Neural progenitor cell (in vitro differentiated cells): ENCODE results near the gene ZNF827. TPM values are rescaled to one million over a fixed set of nuclear protein-coding genes. Genes with fewer than 3 reads are reported as not detected.

Experiments used
- DNase-seq: peaks from one replicate; pipeline ENCODE4 v3.0.0-alpha.2; 2016; ENCODE audit warnings: low spot score
- H2AFZ ChIP-seq: fragments of 200-600 bp; sonication (generic); replicated peaks from 2 replicates; pipeline ENCODE4 v1.6.1; 2016; ENCODE audit warnings: antibody characterized with exemption
- H3F3A ChIP-seq: fragments of 200-600 bp; sonication (generic); 2 replicates; pipeline ENCODE4 v1.6.1; 2016; ENCODE audit warnings: antibody characterized with exemption, low read depth
- H3K27ac ChIP-seq: fragments of 200-600 bp; sonication (generic); 2 replicates; pipeline ENCODE4 v1.5.1; 2016; ENCODE audit warnings: mild to moderate bottlenecking
- H3K27me3 ChIP-seq: fragments of 200-600 bp; sonication (generic); 2 replicates; pipeline ENCODE4 v1.6.1; 2016; ENCODE audit warnings: mild to moderate bottlenecking, moderate library complexity
- H3K36me3 ChIP-seq: fragments of 200-600 bp; sonication (generic); 2 replicates; pipeline ENCODE4 v1.5.1; 2016
- H3K4me1 ChIP-seq: fragments of 200-600 bp; sonication (generic); 2 replicates; pipeline ENCODE4 v1.6.1; 2016; ENCODE audit warnings: mixed run types
- H3K4me2 ChIP-seq: fragments of 200-600 bp; sonication (generic); 2 replicates; pipeline ENCODE4 v1.6.1; 2016
- H3K4me3 ChIP-seq: fragments of 200-600 bp; sonication (generic); 2 replicates; pipeline ENCODE4 v1.5.1; 2016
- H3K79me2 ChIP-seq: fragments of 200-600 bp; sonication (generic); 2 replicates; pipeline ENCODE4 v1.6.1; 2016; ENCODE audit warnings: low read depth
- H3K9ac ChIP-seq: fragments of 200-600 bp; sonication (generic); 2 replicates; pipeline ENCODE4 v1.6.1; 2016
- H3K9me3 ChIP-seq: fragments of 200-600 bp; sonication (generic); 2 replicates; pipeline ENCODE4 v1.5.1; 2016; ENCODE audit warnings: low read depth
- H4K20me1 ChIP-seq: fragments of 200-600 bp; sonication (generic); 2 replicates; pipeline ENCODE4 v1.6.1; 2016; ENCODE audit warnings: low read depth
- H3K27ac Mint-ChIP-seq: 3 replicates; pipeline ENCODE4 v1.8.0; 2021; ENCODE audit warnings: mixed read lengths
- H3K27me3 Mint-ChIP-seq: 2 replicates; pipeline ENCODE4 v1.8.0; 2022; ENCODE audit warnings: low read depth, mild to moderate bottlenecking, inconsistent platforms, moderate library complexity, mixed read lengths; ENCODE audit not compliant: insufficient read depth
- H3K36me3 Mint-ChIP-seq: 3 replicates; pipeline ENCODE4 v1.8.0; 2021; ENCODE audit warnings: mixed read lengths
- H3K4me1 Mint-ChIP-seq: 3 replicates; pipeline ENCODE4 v1.8.0; 2021; ENCODE audit warnings: mixed read lengths
- H3K4me3 Mint-ChIP-seq: 3 replicates; pipeline ENCODE4 v1.8.0; 2021; ENCODE audit warnings: mild to moderate bottlenecking, moderate library complexity, mixed read lengths
- H3K9me3 Mint-ChIP-seq: 3 replicates; pipeline ENCODE4 v1.8.0; 2020; ENCODE audit warnings: mixed read lengths
- CTCF ChIP-seq: fragments of 200-600 bp; sonication (generic); IDR thresholded peaks from 2 replicates; pipeline ENCODE4 v1.5.1; 2017; ENCODE audit warnings: antibody characterized with exemption, mild to moderate bottlenecking
- EZH2 ChIP-seq: fragments of 200-600 bp; sonication (generic); IDR thresholded peaks from 2 replicates; pipeline ENCODE4 v1.6.1; 2017; ENCODE audit warnings: antibody characterized with exemption, mild to moderate bottlenecking, moderate library complexity
- EZH2phosphoT487 ChIP-seq: fragments of 200-600 bp; sonication (generic); IDR thresholded peaks from 2 replicates; pipeline ENCODE4 v1.6.1; 2017; ENCODE audit warnings: antibody characterized with exemption
- total RNA-seq: library from RNA; depleted of rRNA; stranded (reverse); fragments of >200 nt; gene quantifications from 2 replicates; pipeline ENCODE4 v1.2.3, GENCODE V29; 2015; ENCODE audit warnings: low replicate concordance

Gene ZNF827
- total RNA-seq, 1 donor from 2014 or later = 7.7 TPM

- H3K4me3 Mint-ChIP-seq = no peak overlapping the region
Observed at GRCh38 chr4:145881576-145881975, 57.0 kb downstream of the ZNF827 start.

GRCh38 chr4:145880355-145880960 is 58.2 kb downstream of the ZNF827 start:
- no peak overlapping the region for H2AFZ ChIP-seq
- peaks cover 40% of the 10 kb centered on the region for H3K36me3 Mint-ChIP-seq
- H3F3A ChIP-seq = no peaks in the 10 kb centered on the region
- peaks cover 31% of the 10 kb centered on the region for H3K4me1 Mint-ChIP-seq
- no peaks in the 10 kb centered on the region for H3K27me3 ChIP-seq
- DNase-seq = no peak
- TF ChIP-seq EZH2phosphoT487 (no peak), CTCF (no peak), EZH2 (no peak)
- no peaks in the 10 kb centered on the region for H3K9me3 Mint-ChIP-seq
- H3K4me1 ChIP-seq = no peaks in the 10 kb centered on the region
- H3K36me3 ChIP-seq = no peaks in the 10 kb centered on the region
- no peaks in the 10 kb centered on the region for H4K20me1 ChIP-seq
- H3K9me3 ChIP-seq = no peaks in the 10 kb centered on the region
- no peak overlapping the region for H3K4me2 ChIP-seq
- no peak overlapping the region for H3K4me3 Mint-ChIP-seq
- H3K27ac ChIP-seq = no peak overlapping the region
- peaks cover 4% of the 10 kb centered on the region for H3K79me2 ChIP-seq
- peaks cover 3% of the 10 kb centered on the region for H3K27me3 Mint-ChIP-seq
- H3K27ac Mint-ChIP-seq = no peak overlapping the region
- H3K4me3 ChIP-seq = no peak overlapping the region
- H3K9ac ChIP-seq = no peak overlapping the region

More at GRCh38 chr4:145881576-145881975, 57.0 kb downstream of the ZNF827 start:
- peaks cover 46% of the 10 kb centered on the region for H3K36me3 Mint-ChIP-seq
- Histone ChIP-seq H3K27me3 (no peaks in the 10 kb centered on the region), H3K27ac (no peak overlapping the region), H3K79me2 (peaks cover 4% of the 10 kb centered on the region), H4K20me1 (no peaks in the 10 kb centered on the region), H3K4me1 (no peaks in the 10 kb centered on the region), H3K4me2 (no peak overlapping the region), H2AFZ (no peak overlapping the region), H3F3A (no peaks in the 10 kb centered on the region), H3K9me3 (no peaks in the 10 kb centered on the region), H3K9ac (no peak overlapping the region), H3K4me3 (no peak overlapping the region), H3K36me3 (no peaks in the 10 kb centered on the region)
- TF ChIP-seq EZH2phosphoT487 (no peak), CTCF (no peak), EZH2 (no peak)
- no peaks in the 10 kb centered on the region for H3K9me3 Mint-ChIP-seq
- peaks cover 31% of the 10 kb centered on the region for H3K4me1 Mint-ChIP-seq
- H3K27ac Mint-ChIP-seq = peak overlapping the region; percentile 19
- no peak for DNase-seq
- H3K27me3 Mint-ChIP-seq = peaks cover 3% of the 10 kb centered on the region

- DNase-seq = no peak
- H4K20me1 ChIP-seq = no peaks in the 10 kb centered on the region
- H3K9ac ChIP-seq = no peak overlapping the region
- peaks cover 35% of the 10 kb centered on the region for H3K36me3 Mint-ChIP-seq
- no peaks in the 10 kb centered on the region for H3K27me3 ChIP-seq
- peaks cover 3% of the 10 kb centered on the region for H3K27me3 Mint-ChIP-seq
- peaks cover 4% of the 10 kb centered on the region for H3K79me2 ChIP-seq
- no peaks in the 10 kb centered on the region for H3K36me3 ChIP-seq
- H3K4me2 ChIP-seq = no peak overlapping the region
- no peaks in the 10 kb centered on the region for H3K9me3 ChIP-seq
- TF ChIP-seq EZH2phosphoT487 (no peak), CTCF (no peak), EZH2 (no peak)
- H3F3A ChIP-seq = no peaks in the 10 kb centered on the region
- no peak overlapping the region for H2AFZ ChIP-seq
- no peak overlapping the region for H3K27ac ChIP-seq
- H3K4me3 Mint-ChIP-seq = no peak overlapping the region
- no peaks in the 10 kb centered on the region for H3K9me3 Mint-ChIP-seq
- peaks cover 29% of the 10 kb centered on the region for H3K4me1 Mint-ChIP-seq
- H3K4me1 ChIP-seq = no peaks in the 10 kb centered on the region
- H3K4me3 ChIP-seq = no peak overlapping the region
- no peak overlapping the region for H3K27ac Mint-ChIP-seq
Observed at GRCh38 chr4:145879598-145879997, 59.0 kb downstream of the ZNF827 start.
